Measurements from ENCODE around the gene USP3. TPM values are rescaled to one million over a fixed set of nuclear protein-coding genes. Genes with fewer than 3 reads are reported as not detected.
A peak's percentile ranks its signal among the peaks of the same experiment; 100 is the strongest.

The USP3 gene
- total and polyA plus RNA-seq, 10 of the 15 experiments (the other 5 are each of a cell fraction or from before 2014, with no cell fraction given) = 23.8 to 64.5 (median 50.3) TPM

GRCh38 chr15:63513728-63514127, 9.3 kb downstream of the USP3 start:
- Histone ChIP-seq H3K4me2 (ENCODE audit: control insufficient read depth, insufficient read depth) (no peak overlapping the region), H2AFZ (ENCODE audit: control insufficient read depth, low read depth, low read length) (no peak overlapping the region), H3K4me3 (no peak overlapping the region), H3K9me3 (replicated peaks; ENCODE audit: control insufficient read depth, insufficient read depth, low read length) (no peaks in the 10 kb centered on the region), H3K9ac (ENCODE audit: control insufficient read depth, insufficient read depth, low read length) (no peak overlapping the region), H3K4me1 (ENCODE audit: control insufficient read depth, insufficient read depth, low read length) (peaks cover 45% of the 10 kb centered on the region), H3K79me2 (ENCODE audit: control insufficient read depth, insufficient read depth, low read length) (peaks cover 99% of the 10 kb centered on the region), H4K20me1 (ENCODE audit: control insufficient read depth, insufficient read depth) (no peaks in the 10 kb centered on the region; the same call in 1 of the 2 replicates), H3K27ac (ENCODE audit: control insufficient read depth, insufficient read depth) (no peak overlapping the region), H3K27me3 (replicated peaks in 1 of 2; ENCODE audit: control insufficient read depth in 2 of 2, insufficient read depth in 2 of 2, low read length in 1 of 2) (no peaks in the 10 kb centered on the region), H3K36me3 (ENCODE audit: control insufficient read depth in 2 of 2, insufficient read depth in 2 of 2, low read length in 1 of 2) (no peaks in the 10 kb centered on the region)
- intact Hi-C loops (cut with micrococcal nuclease; ENCODE audit: unreplicated experiment) = loop anchor here (10.0 kb wide), 1 partner anchor 81 kb away; the partner anchor contains the start of gene FBXL22
- FAIRE-seq = no peak
- ChIA-PET POLR2A (interaction anchor here (0.6 to 2.8 kb wide), 7 partner anchors 8 to 43 kb away, joined by 3 to 14 read pairs (median 5); no protein-coding TSS in a partner anchor), SMC1A (ENCODE audit: uncharacterized antibody, unreplicated experiment) (interaction anchor here (0.7 to 6.5 kb wide), 12 partner anchors 8 to 352 kb away, joined by 3 to 130 read pairs (median 4); no protein-coding TSS in a partner anchor), CTCF (interaction anchor here (0.7 to 2.9 kb wide), 10 partner anchors 8 to 96 kb away, joined by 3 to 10 read pairs (median 4); no protein-coding TSS in a partner anchor), RAD21 (ENCODE audit: unreplicated experiment) (interaction anchor here (1.1 to 5.3 kb wide), 15 partner anchors 9 to 85 kb away, joined by 3 to 28 read pairs (median 6); partner anchors contain the start of genes FBXL22 and USP3)
- TF ChIP-seq BCL11A (IDR thresholded peaks at IDR 0.05; ENCODE audit: low read depth, low read length) (no peak), ZBTB40 (IDR thresholded peaks at IDR 0.05; ENCODE audit: borderline replicate concordance) (0 out of 2 replicates have a peak, but pooled peaks have one; percentile 20)
- BruUV-seq (replicated peaks) = no TSS peak
- ATAC-seq = no peak
- no peak for DNase-seq (ENCODE audit: low read depth, low spot score)
- 94% methylated on average over 3 of the region's 3 CpGs for WGBS (ENCODE audit: insufficient coverage, insufficient replicate concordance, low lambda C conversion rate, missing lambda C conversion rate)
- in situ Hi-C loops (cut with MboI) = no loop called here
